ENCODE measurements around the gene ULK3.

GRCh38 chr15:74878273-74878672 is 35.3 kb upstream of the ULK3 start:
- TF ChIP-seq GATA3 (IDR thresholded peaks at IDR 0.05; ENCODE audit: low read depth, low read length) (no peak), GATA2 (IDR thresholded peaks at IDR 0.05; ENCODE audit: low read depth, low read length) (no peak)

Data from SH-SY5Y (cell line).